ENCODE results near the gene SALL4.

DNA sequence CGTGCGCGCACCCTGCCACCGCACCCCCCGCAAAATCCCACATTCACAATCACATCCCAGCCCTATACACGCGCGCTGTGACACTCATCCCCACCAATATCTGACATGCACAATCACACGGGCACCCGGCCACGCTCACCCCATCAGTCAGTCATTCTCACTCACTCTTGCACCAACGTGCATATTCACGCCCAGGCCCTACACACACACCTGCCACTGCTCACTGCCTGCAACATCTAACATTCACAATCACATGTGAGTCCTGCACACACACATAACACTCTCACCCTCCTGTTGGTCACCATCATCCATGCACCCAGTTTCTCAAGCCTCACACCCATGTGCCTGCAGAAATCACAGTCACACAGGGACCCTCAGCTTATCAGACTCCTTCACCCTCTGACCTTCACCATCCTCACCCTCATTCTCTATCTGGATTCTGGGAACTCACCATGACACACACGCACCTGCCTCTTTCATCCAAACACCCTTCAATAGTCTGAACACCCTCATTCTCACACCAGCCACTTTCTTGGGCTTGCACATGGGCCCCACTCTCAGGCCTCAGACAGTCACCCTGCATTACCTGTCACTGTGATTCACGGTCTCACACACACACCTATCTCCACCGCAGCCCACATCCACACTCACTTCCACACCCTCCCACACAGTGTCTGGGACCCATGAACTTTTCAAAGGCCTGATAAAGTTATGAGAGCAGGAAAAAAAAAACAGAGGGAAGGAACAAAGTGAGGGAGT lies 33.4 kb downstream of the SALL4 start:
- TF ChIP-seq POLR2A (IDR thresholded peaks at IDR 0.05) = no peak
- TF ChIP-seq, protein P1, sequence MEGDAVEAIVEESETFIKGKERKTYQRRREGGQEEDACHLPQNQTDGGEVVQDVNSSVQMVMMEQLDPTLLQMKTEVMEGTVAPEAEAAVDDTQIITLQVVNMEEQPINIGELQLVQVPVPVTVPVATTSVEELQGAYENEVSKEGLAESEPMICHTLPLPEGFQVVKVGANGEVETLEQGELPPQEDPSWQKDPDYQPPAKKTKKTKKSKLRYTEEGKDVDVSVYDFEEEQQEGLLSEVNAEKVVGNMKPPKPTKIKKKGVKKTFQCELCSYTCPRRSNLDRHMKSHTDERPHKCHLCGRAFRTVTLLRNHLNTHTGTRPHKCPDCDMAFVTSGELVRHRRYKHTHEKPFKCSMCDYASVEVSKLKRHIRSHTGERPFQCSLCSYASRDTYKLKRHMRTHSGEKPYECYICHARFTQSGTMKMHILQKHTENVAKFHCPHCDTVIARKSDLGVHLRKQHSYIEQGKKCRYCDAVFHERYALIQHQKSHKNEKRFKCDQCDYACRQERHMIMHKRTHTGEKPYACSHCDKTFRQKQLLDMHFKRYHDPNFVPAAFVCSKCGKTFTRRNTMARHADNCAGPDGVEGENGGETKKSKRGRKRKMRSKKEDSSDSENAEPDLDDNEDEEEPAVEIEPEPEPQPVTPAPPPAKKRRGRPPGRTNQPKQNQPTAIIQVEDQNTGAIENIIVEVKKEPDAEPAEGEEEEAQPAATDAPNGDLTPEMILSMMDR (IDR thresholded peaks at IDR 0.05) = no peak
- no peak for TF ChIP-seq POLR2AphosphoS5 (IDR thresholded peaks at IDR 0.05; ENCODE audit: insufficient read depth in 1 of 2, low read depth in 1 of 2)

Data from vagina (tissue), 2 donors.